HG03064 (cell line): ENCODE results near the gene LAGE3.

Experiments used
- ATAC-seq: cut with Tn5 transposase; IDR thresholded peaks from one replicate; pipeline ENCODE4 v1.9.1; 2021; ENCODE audit warnings: low read depth; ENCODE audit not compliant: unreplicated experiment

Gene LAGE3, protein sequence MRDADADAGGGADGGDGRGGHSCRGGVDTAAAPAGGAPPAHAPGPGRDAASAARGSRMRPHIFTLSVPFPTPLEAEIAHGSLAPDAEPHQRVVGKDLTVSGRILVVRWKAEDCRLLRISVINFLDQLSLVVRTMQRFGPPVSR

DNA sequence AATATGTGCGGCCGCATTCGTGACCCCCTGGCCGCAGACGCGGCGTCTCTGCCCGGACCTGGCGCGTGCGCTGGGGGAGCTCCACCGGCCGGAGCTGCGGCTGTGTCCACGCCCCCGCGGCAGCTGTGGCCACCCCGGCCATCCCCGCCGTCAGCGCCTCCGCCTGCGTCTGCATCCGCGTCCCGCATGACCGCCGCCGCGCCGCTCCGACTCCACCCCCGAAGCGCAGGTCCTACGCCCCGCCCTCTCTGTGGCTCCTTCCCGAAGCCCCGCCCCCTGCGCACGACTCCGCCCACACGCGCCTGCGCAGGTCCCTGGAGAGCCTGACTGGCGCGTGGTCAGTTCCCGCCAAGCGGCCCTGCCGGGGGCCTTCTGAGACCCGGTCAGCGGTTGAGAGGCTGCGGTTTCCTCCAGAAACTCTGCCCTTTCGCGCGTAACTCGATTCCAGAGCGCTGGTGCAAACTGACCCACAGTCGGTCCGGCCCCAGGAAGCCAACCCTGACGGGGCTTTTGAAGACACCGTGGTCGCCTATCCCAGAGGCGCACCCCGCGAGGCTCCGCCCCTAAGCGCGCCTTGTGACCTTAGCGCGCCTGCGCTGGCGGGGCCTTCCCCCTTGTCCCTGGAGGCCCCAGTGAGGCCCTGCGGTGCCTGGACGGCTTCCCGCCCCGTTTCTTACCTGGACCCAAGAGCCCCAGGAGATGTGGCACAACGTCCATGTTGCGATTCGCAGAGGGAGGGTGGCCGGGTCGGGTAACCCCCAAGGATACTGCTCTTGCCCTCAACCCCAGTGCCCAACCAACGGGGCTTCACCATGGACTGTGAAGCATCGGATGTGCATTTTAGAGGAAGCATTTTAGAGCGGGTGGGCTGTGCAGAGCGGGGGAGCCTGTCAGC, at the start of gene LAGE3:
Gene LAGE3, minus strand, starts transcription at position 554 of the 895 bp plus-strand sequence. Its CDS starts 366 bp downstream, at position 188.
- ATAC-seq: peak; percentile 86

DNA sequence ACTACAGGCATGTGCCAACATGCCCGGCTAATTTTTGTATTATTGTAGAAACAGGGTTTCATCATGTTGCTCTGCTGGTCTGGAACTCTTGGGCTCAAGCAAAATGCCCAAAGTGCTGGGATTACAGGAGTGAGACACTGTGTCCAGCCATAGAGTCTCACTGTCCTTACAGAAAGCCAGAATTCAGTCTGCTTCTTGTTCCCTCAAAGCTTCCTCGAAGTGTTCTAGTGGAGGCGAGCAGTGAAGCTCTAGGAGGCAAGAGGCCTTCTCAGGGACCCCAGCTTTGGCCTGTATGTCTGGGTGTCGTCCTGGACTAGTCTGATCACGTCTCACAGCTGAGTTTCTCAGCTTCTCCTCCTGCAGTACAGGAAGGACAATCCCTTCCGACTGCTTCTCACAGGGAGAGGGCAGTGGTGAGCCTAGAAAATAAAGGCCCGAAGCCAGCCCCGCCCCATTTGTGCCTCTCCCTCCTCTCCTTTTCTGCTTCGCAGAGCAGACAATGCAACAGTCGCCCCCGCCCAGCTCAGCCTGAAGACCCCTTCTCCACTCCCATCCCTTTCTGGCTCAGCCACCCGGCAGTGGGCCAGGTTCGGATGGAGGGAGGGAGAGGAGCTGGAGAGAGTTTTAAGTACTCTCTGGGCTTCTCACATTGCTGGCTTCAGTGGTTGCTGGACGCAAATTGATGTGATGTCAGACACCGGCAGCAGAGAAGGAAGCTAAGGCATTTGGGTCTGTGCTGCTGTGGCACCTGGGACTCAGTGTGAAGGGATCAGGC, 48.0 kb upstream of the LAGE3 start:
- ATAC-seq: peak; percentile 83

DNA sequence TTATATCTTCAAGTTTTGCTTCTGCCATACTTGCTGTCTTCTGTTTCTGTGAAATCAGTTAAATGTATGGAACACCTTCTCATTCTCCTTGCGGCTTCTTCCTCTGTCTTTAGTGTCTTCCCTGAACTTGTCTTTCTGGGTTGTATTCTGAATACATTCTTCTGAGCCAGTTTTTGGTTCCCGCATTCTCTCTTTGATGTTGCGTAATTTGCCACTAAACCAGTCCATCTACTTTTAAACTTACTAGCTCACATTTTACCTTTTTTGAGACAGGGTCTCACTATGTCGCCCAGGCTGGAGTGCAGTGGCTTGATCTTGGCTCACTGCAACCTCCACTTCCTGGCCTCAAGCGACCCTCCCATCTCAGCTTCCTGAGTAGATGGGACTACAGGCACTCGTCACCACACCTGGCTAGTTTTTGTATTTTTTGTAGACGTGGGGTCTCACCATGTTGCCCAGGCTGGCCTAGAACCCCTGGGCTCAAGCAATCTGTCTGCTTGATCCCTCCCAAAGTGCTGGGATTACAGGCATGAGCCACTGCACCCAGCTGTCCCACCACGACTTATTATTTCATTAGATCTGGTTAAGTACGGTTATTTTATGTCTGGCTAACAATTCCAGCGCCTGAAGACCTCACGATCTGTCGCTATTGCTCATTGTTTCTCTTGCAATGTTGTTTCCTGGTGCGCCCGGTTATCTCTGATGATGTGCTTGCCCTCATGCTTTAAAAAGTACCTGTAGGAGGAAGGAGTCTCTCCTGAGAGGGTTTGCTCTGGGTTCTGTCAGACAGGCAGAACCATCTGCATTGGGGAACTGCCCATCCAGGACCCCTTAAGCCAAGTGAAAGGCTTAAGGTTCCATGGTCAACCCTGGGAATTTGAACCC, 46.8 kb upstream of the LAGE3 start:
- ATAC-seq: no peak

DNA sequence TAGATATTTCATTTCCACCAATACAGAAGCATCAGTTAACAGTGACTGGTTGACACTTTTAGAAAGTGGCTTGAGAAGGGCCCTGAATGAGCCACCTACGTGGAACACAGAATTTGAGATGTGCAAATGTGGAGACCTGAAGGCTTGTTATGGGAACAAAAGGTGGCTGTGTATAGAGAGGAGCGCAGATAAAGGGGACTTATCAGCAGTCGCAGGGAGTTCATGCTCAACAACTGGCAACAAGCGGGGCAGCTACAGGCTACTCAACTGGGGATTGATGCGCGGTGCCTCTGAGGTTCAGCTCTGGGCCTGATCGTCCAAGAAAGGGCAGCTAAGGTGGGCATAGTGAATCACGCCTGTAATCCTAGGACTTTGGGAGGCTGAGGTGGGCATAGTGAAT, 40.3 kb upstream of the LAGE3 start:
- no peak for ATAC-seq

DNA sequence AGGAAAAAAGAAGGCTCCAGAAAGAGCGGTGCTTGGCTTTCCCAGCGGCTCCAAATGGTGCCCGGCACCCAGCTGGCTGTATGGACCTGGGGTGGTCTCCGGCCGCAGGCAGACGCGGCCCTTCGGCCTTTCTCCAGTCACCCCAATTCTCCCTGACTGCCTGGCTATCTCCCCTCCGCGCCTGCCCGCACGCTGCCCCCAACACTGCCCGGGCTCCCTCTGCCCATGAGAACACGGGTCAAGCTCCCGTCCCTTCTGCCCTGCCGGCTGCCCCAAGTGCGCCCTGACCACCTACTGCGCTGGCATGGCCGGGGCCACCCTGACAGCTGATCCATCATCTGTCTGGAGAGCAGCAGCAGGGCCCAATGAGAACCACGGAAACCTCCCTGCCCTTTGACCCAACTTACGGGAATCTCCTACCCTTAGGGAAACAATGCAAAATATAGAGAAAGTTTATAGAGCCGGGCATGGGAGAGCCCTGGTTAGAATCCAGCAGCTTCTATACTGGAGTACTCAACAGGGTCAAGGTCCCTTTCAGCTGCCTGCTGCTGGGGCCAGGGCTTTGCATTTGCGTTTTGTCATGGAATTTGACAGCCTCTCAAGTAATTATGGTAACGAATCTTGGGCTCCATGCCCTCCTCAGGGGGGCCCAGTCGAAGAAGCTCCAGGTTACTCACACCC, 38.2 kb upstream of the LAGE3 start:
- no peak for ATAC-seq

DNA sequence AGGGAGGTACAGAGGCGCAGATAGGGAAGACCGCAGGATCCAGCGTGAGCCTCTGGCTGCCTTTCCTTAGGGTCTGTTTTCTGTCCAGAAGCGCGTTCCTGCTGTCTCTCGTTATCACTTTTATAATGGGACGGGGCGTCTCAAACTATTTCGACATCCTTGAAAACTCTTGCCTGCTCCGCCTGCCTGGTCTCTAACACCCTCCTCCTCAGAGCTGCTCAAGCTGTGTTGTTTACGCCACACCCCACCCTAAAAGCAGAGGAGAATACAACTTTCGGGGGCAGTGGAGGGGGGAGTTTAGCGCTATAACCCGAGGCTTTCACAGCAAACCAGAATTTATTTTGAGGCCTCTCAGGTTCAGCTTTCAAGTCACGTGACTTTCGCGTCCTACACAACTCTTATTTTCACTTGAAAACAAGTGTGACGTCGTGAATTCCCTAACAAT, 37.6 kb upstream of the LAGE3 start:
- ATAC-seq: no peak

DNA sequence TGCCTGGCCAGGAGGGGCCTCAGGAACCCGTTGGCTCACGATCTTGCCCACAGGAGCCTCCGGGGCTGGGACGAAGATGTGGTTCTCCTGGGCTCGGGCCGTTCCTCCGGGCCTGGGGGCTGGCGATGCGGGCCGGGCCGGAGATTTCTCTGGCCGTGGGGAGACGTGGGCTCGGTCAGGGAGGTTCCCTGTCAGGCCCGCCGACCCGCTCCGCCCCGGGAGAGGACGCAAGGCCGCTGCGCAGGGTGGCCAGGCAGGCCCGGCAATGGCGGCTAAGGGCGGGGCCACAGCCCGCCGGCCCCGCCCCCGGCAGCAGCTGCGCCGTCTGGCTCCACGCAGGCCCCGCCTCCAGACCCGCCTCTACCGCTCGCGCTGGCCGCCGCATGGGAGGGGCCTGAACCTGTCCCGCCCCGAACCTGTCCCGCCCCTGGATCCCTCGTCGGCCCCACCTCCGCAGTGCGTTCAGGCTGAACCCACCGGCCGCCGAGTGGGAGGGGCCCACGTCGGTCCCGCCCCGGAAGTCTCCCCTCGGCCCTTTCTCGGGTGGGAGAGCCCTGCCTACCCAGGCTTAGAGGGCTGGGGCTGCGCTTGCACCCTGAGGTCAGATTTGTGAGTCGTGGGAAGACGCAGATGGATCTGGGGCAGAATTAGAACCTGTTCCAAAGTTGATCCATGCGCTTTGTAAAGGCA, 37.0 kb upstream of the LAGE3 start, which contains the start of gene FAM3A:
Gene FAM3A, minus strand, starts transcription at position 267 of the 690 bp plus-strand sequence. CDS start 460 bp downstream, outside the sequence.
- ATAC-seq: peak; percentile 90

DNA sequence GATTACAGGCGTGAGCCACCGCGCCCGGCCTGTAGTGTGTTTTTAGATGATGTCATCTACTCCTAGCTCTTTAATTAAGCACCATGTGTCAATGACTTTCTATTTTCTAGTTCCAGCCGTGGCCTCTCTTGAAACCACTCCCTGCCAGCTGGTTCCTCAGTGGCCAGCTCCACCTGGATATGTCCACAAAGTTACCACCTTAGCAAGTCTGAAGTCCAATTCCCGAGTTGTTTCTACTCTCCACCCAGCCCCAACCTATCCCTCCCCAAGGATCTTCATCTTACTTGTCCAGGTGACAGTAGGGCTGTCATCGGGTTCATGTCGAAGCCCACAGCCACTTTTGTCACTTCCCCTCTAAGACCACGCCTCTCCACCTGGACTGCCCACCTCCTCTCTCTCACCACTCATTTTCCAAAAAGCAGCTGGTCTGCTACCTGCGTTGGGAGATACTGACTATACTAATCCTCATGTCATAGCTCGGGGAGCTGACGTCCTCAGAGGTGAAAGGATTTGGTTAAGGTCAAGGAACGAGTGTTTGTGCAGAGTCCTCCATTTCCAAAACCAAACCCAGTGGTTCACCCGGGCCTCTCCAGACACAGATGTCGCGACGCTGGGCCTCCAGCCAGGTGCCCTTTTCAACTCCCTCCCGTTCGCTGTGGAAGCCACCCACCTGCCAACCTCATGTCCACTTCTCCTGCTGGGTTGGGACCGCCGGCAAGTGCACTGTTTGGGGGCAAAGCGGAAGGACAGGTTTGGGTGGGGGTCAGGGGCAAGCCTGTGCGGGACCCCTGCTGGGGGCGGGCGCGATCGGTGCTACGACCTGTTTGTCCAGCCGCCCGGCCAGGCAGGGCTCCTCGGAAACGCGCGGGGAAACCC, 36.2 kb upstream of the LAGE3 start:
- ATAC-seq: no peak

DNA sequence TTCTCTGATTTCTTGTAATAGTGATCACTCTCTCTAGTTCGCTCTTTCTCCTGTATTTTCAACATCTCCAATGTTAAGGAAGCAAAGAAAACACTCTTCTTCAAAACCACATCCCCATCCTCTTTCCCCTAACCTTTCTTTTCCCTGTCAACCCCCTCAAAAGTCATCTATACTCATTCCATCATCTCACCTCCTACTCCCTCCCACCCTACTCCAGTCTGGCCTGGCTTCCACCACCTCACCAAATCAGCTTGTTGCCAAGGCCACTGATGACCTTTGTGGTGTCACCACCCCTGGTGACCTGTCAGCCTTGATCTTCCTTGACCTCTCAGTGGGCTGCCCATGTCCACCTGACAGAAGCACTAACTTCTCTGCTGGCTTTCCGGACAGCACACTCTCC, 34.6 kb upstream of the LAGE3 start:
- no peak for ATAC-seq

DNA sequence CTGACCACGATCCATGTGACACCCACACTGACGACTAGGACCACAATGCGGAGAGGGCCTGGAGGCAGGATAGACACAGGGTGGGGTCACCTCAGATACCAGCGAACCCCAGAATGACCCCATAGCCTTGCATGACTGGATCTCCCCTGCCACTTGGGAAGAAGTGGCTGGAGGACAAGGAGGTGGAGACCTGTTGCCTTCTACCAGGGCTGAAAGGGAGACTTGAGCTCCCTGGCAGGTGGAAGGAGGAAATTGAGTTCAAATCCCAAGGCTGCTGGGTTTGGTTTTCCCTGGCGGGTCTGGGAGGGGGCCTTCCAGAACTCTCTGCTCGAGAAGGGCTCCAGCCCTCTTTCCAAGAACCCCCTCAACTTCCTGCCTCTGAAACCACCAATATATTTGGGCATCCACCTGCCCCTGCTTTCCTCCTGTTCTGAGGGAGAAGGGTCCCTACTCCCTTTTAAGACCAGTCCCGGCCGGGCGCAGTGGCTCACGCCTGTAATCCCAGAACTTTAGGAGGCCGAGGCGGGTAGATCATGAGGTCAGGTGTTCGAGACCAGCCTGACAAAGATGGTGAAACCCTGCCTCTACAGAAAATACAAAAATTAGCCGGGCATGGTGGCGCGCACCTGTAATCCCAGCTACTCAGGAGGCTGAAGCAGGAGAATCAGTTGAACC, 33.9 kb upstream of the LAGE3 start:
- ATAC-seq: no peak

DNA sequence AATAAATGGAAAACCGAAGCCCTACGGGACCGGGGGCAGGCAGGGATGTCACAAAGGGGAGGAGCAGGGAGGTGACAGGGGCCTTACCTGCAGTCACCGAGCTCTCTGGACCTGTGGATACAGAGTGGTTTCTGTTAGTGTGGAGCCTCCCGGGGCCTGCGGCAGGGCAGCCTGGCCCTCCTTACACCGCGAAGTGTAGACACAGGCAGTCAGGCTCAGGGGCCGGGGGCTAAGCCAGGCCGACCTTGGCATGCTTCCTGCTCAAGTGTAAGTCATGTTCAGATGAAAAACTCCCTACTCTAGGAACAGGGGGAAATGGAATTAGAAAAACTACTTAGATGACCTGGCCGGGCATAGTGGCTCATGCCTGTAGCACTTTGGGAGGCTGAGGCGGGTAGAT, 32.7 kb upstream of the LAGE3 start:
- ATAC-seq: no peak

DNA sequence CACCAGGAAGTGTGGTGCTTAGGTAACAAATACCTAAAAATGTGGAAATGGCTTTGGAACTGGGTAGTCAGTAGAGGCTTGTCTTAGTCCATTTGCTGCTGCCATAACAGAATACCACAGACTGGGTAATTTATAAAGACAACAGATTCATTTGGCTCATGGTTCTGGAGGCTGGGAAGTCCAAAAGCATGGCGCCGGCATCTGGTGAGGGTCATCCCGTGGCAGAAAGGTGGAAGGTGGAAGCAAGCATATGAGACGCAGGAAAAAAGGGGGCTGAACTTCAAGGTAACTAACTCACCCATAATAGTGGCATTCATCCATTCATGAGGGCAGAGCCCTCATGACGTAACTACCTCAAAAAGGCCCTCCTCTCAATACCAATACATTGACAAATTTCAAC, 30.4 kb upstream of the LAGE3 start:
- ATAC-seq: no peak

DNA sequence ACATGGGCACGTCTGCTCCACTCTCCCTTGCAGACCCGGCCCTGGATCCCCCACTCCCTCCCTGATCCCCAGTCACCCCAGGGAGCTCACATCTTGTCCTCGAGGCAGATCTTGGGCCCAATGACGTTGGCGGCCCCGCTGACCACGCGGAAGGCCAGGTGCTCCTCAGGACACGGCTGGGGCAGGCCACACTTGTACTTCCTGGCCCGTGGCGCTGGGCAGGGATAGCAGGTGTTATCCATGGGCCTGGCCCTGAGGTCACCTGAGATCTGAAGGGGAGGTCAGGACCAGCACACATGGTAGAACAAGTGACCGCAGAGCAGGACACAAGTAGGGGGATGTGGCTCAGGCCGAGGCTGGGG, 29.3 kb upstream of the LAGE3 start:
- ATAC-seq: no peak

DNA sequence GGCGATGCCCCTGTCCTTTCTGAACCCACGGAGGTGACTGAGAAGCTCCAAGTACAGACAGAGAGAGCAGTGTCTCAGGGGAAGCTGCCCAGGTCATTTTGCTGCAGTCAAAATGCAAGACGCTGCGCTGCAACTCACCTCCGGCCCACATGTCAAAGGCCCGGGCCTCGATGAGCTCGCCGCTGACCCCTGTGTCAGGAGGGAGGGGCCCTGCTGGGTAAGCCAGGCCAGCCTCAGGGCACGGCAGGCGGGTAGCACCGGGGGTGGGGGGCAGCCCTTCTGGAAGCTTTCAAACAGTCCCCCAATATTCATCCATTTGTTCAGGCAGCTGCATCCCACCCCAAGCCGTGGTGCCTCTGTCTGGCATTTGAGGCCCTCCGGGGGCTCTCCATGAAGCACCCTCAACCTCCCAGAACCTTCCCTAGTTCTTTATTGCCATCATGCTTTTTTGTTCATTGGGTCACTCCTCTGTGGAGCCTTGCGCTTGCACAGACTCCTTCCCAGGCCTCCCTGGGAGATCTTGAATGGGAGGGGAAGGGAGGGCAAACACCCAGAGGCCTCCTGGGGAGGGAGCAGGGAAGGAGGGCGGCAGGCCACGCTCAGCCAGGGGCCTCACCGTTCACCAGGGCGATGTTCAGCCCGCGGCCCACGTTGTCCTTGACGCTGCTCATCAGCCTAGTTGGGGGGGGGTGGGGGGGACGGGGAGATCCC, 28.7 kb upstream of the LAGE3 start:
- no peak for ATAC-seq

DNA sequence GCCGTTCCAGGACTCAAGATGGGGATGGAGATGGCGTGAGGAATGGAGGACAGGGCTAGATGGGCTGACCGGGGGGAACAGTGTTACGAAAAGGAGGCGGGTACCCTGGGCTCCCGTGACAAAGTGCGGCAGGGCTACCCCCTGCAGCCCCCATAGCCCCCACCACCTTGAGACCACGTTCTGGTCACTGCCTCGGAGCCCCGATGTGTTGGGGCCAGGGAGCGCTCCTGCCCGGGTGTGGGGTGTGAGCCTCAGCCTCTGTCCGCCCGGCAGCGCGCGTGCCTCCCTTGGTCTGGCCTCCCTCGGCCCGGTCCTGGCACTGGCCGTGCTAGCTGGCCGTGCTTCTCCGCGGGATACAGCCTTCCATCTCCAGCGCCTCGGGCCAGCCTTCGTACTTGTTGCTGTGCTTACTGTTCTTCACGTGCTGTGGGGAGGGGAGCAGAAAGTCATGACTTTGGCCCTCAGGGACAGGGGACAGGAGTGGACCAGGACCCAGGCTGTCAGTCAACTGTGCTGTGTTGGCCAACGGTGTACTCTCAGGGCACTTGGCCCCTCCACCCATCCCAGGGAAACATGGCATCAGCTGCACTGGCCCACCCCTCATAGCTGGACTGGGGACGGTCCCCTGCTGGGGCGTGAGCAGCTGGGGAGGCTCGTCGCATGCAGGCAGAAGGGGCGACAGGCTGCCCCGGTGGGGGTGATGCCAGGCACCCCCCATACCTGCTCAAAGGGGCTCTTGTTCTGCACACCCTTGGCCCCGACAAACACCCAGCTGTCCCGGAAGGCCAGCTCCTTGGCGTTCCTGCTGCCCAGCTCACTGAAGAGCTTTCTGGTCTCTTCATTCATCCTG, 27.6 kb upstream of the LAGE3 start:
- no peak for ATAC-seq

DNA sequence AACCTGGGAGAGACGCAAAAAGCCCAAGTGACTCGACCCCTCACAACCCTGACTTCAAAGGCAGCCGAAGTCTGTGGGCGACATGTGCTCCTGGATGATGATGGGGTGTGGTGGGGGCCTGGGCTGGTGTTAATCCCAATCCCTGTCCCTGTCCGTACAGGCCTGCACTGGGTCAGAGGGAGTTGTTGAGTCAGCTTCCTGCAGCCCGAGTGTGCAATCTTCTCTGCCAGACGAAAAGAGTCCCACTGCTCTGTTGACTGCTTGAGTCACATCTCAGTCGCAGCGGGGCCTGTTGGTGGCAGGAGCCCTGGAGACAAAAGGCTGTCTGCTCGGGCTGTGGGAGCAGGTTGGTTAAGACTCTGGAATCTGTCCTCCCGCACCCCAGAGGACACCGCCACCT, 26.7 kb upstream of the LAGE3 start:
- ATAC-seq: no peak
